Measurements from ENCODE around the gene KRT78. TPM values are rescaled to one million over a fixed set of nuclear protein-coding genes. Genes with fewer than 3 reads are reported as not detected.

The KRT78 gene
- total RNA-seq, 1 experiment from 2014 or later: 0.15 TPM

GRCh38 chr12:52798003-52798670, 50.7 kb downstream of the KRT78 start:
- intact Hi-C loops (cut with micrococcal nuclease): no loop called here
- H3K9ac ChIP-seq (ENCODE audit: low read length): peak overlapping the region; percentile 47
- no peaks in the 10 kb centered on the region for H4K20me1 ChIP-seq (ENCODE audit: low read length)
- H3K4me1 ChIP-seq (ENCODE audit: insufficient read depth, low read length): peaks cover 69% of the 10 kb centered on the region
- H3K36me3 ChIP-seq (ENCODE audit: low read depth, low read length): no peaks in the 10 kb centered on the region
- BruUV-seq (replicated peaks): no TSS peak
- no peaks in the 10 kb centered on the region for H3F3A ChIP-seq (ENCODE audit: low read length, unreplicated experiment)
- peak overlapping the region; percentile 89 for H3K27ac ChIP-seq (ENCODE audit: low read length)
- no peaks in the 10 kb centered on the region for H3K9me3 ChIP-seq (ENCODE audit: low read length)
- ATAC-seq (peak; percentile 35), DNase-seq (peak; percentile 86)
- ChIA-PET CTCF (no interaction called here), POLR2A (ENCODE audit: unreplicated experiment) (interaction anchor here (0.7 kb wide), 1 partner anchor 72 kb away, joined by 3 read pairs; no protein-coding TSS in a partner anchor)
- no peaks in the 10 kb centered on the region for H3K79me2 ChIP-seq (ENCODE audit: low read length)
- H2AFZ ChIP-seq (ENCODE audit: low read length): no peak overlapping the region
- H3K27me3 ChIP-seq (ENCODE audit: low read length): no peaks in the 10 kb centered on the region
- no peaks in the 10 kb centered on the region for H3K9me2 ChIP-seq (replicated peaks; ENCODE audit: low read length)
- TF ChIP-seq EZH2phosphoT487 (IDR thresholded peaks at IDR 0.05; ENCODE audit: borderline replicate concordance, low read length) (no peak), EZH2 (IDR thresholded peaks at IDR 0.05; ENCODE audit: low read length, unreplicated experiment) (no peak), CTCF (conservative IDR thresholded peaks at IDR 0.05; ENCODE audit: low read depth, low read length) (no peak)
- H3K4me3 ChIP-seq (ENCODE audit: low read length): no peak overlapping the region
- H3K4me2 ChIP-seq (ENCODE audit: low read length): peak overlapping the region; percentile 51

- no peak overlapping the region for H2AFZ ChIP-seq (ENCODE audit: low read length)
- intact Hi-C loops (cut with micrococcal nuclease): no loop called here
- H3K9me3 ChIP-seq (ENCODE audit: low read length): no peaks in the 10 kb centered on the region
- H3K4me3 ChIP-seq (ENCODE audit: low read length): no peak overlapping the region
- H3K36me3 ChIP-seq (ENCODE audit: low read depth, low read length): no peaks in the 10 kb centered on the region
- no TSS peak for BruUV-seq (replicated peaks)
- no peaks in the 10 kb centered on the region for H4K20me1 ChIP-seq (ENCODE audit: low read length)
- peak overlapping the region; percentile 89 for H3K27ac ChIP-seq (ENCODE audit: low read length)
- ChIA-PET CTCF (no interaction called here), POLR2A (ENCODE audit: unreplicated experiment) (interaction anchor here (0.7 kb wide), 1 partner anchor 72 kb away, joined by 3 read pairs; no protein-coding TSS in a partner anchor)
- no peak for DNase-seq
- H3K9me2 ChIP-seq (replicated peaks; ENCODE audit: low read length): no peaks in the 10 kb centered on the region
- H3K9ac ChIP-seq (ENCODE audit: low read length): peak overlapping the region; percentile 22; the same call in 1 of the 2 replicates
- TF ChIP-seq EZH2phosphoT487 (IDR thresholded peaks at IDR 0.05; ENCODE audit: borderline replicate concordance, low read length): no peak
- no peak for TF ChIP-seq EZH2 (IDR thresholded peaks at IDR 0.05; ENCODE audit: low read length, unreplicated experiment)
- TF ChIP-seq CTCF (conservative IDR thresholded peaks at IDR 0.05; ENCODE audit: low read depth, low read length): no peak
- ATAC-seq: no peak
- no peaks in the 10 kb centered on the region for H3K79me2 ChIP-seq (ENCODE audit: low read length)
- H3F3A ChIP-seq (ENCODE audit: low read length, unreplicated experiment): no peaks in the 10 kb centered on the region
- H3K4me1 ChIP-seq (ENCODE audit: insufficient read depth, low read length): peaks cover 69% of the 10 kb centered on the region
- H3K4me2 ChIP-seq (ENCODE audit: low read length): peak overlapping the region; percentile 29
- no peaks in the 10 kb centered on the region for H3K27me3 ChIP-seq (ENCODE audit: low read length)
These were observed 51.3 kb downstream of the KRT78 start for GRCh38 chr12:52797529-52797894.

GRCh38 chr12:52796839-52797528, 51.8 kb downstream of the KRT78 start:
- Histone ChIP-seq H3K9ac (ENCODE audit: low read length) (peak overlapping the region; percentile 22; the same call in 1 of the 2 replicates), H3K9me3 (ENCODE audit: low read length) (no peaks in the 10 kb centered on the region), H3K27ac (ENCODE audit: low read length) (peak overlapping the region; percentile 89), H2AFZ (ENCODE audit: low read length) (no peak overlapping the region), H3K27me3 (ENCODE audit: low read length) (no peaks in the 10 kb centered on the region), H4K20me1 (ENCODE audit: low read length) (no peaks in the 10 kb centered on the region), H3K36me3 (ENCODE audit: low read depth, low read length) (no peaks in the 10 kb centered on the region), H3K79me2 (ENCODE audit: low read length) (no peaks in the 10 kb centered on the region), H3K9me2 (replicated peaks; ENCODE audit: low read length) (no peaks in the 10 kb centered on the region), H3K4me3 (ENCODE audit: low read length) (no peak overlapping the region), H3K4me2 (ENCODE audit: low read length) (peak overlapping the region; percentile 29; the same call in 1 of the 2 replicates), H3K4me1 (ENCODE audit: insufficient read depth, low read length) (peaks cover 69% of the 10 kb centered on the region), H3F3A (ENCODE audit: low read length, unreplicated experiment) (no peaks in the 10 kb centered on the region)
- CTCF ChIA-PET: no interaction called here
- BruUV-seq (replicated peaks): no TSS peak
- POLR2A ChIA-PET (ENCODE audit: unreplicated experiment): no interaction called here
- ATAC-seq: no peak
- DNase-seq: peak; percentile 45
- intact Hi-C loops (cut with micrococcal nuclease): no loop called here
- TF ChIP-seq EZH2phosphoT487 (IDR thresholded peaks at IDR 0.05; ENCODE audit: borderline replicate concordance, low read length) (no peak), CTCF (conservative IDR thresholded peaks at IDR 0.05; ENCODE audit: low read depth, low read length) (no peak), EZH2 (IDR thresholded peaks at IDR 0.05; ENCODE audit: low read length, unreplicated experiment) (no peak)
